SK-N-MC (cell line): ENCODE measurements around the gene ASPG.

ENCODE experiments used
- EZH2 ChIP-seq: fragments of 200-600 bp; sonication (generic); IDR thresholded peaks from one replicate; pipeline ENCODE4 v1.6.1; 2017; ENCODE audit warnings: antibody characterized with exemption
- POLR2AphosphoS5 ChIP-seq: IDR thresholded peaks from 2 replicates; pipeline ENCODE4 v1.6.1; 2012; ENCODE audit warnings: mild to moderate bottlenecking, low read depth, low read length, borderline replicate concordance

DNA sequence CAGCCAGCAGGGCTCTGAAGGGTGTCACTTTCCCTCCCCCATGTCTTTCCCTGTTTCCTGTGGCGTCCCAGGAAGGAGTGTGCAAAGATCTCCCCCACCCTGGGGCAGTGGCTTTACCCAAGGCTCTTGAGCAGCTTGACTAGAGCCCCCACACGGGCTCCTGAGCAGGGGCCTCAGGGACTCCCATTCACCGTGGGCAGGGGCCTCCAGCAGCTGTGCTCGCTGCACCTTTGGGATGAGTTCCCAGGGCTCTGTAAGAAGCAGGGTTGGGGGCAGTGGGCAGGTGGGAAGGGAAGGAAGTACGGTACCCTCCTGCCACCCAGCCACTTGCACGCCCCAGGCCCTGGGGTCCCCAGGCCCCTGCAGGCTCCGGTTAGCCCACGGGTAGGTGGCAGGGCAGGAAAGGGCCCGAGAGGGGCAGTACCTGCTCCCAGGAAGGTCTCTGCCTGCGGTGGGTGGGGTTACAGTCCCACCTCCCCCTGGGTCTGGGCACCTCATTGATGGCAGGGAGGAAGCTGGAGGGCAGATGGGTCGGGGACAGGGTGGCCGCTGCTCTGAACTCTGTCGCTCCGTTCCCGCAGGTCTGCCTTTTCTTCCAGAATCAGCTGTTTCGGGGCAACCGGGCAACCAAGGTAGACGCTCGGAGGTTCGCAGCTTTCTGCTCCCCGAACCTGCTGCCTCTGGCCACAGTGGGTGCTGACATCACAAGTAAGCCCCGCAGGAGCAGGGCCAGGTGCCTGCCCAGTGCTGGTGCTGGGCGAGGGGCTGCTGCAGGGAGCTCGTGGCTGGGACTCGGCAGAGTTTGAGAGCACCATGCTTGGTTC lies 13.0 kb downstream of the ASPG start:
- TF ChIP-seq EZH2: no peak
- TF ChIP-seq POLR2AphosphoS5: no peak
